ENCODE measurements around the gene VPS36.
"Not testable (repeated sequence)": the region's sequence is repeated elsewhere in the genome, so short reads cannot be mapped to it uniquely, and the experiment has no call there.

The VPS36 gene

DNA sequence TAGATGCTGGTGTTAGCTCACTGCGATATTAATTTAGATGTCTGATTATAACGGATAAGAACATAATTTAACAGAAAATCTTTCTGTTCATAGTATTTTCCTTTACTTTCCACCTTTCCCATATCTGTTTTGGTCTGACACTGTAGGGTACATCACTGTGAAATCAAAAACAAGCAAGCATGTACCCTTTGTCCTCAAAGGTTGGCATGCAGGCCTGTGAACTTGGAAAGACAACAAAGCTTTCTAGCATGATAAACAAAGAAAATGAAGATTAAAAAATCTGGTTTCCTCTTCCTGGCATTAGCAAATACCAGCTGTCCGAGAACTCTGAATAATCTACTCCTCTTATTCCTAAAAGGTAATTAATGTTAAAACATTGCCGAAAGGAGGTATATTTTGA, 76.0 kb downstream of the VPS36 start:
- DNase-seq: no peak

DNA sequence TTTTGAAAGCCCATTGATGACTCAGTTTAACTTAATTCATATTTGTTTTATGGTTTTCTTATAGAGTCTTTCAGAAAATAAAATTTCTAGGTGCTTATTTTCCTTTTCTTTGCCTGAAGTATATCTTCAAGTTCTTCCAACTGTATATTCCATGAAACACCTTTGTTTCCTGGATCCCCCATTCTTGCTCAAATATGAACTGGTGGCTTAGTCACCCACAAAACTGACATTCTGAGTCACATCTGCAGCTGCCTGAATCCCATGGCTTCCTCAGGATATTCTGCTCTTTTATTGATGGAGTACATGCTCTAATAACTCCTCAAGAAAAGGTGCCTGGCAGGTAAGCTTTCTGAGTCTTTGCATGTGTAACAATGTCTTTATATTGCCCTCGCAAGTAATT, 77.2 kb downstream of the VPS36 start:
- DNase-seq: not testable (repeated sequence)

DNA sequence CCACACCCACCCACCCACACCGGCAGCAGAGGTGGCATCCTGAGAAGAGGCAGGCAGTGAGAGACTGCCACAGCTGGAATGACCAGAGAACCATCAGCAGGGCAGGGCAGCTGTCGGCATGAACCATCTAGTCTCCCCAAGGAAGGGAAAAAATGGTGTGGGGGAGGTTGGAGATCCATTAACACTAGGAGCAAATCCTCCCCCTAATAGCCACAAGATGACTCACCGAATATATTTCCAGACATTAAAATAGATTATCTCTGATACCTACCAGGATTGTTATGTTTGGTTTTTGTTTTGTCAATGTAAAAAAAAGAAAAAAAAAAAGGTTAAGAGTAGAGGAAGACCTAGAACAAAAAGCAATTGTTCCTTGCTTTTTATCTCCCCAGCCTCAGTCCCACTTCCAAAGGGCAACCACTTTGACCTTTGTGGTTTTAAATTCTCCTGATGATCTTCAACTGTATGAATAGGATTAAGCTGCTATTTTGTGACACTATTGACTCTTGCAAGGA, 78.6 kb downstream of the VPS36 start:
- no peak for DNase-seq

DNA sequence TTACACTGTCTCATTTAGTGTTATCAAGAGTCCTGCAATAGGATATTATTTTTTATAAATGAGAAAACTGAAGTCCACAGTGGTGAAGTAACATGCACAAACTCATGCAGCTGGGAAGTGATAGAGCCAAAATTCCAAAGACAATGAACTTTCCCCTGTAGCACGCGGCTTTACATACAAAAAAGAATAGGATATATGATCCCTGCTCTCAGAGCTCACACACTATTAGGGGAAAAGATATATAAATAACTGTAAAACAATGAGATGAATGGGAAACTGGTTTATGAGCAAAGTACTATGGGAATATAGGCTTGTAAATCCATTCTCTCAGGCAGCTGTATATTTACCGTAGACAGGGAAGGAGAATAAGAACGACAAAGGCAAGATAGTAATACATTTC, 84.1 kb downstream of the VPS36 start:
- no peak for DNase-seq
